PC-9 (cell line): ENCODE measurements around the gene PTPN2.

Experiments used
- EZH2 ChIP-seq: fragments of 200-600 bp; sonication (generic); IDR thresholded peaks from 2 replicates; pipeline ENCODE4 v1.8.0; 2017; ENCODE audit warnings: antibody characterized with exemption, low read depth
- TF ChIP-seq, protein P1 (sequence below): fragments of 200-600 bp; sonication (generic); conservative IDR thresholded peaks from 2 replicates; pipeline ENCODE4 v1.6.1; 2017; ENCODE audit warnings: mixed run types, antibody characterized with exemption, mild to moderate bottlenecking, moderate library complexity

DNA sequence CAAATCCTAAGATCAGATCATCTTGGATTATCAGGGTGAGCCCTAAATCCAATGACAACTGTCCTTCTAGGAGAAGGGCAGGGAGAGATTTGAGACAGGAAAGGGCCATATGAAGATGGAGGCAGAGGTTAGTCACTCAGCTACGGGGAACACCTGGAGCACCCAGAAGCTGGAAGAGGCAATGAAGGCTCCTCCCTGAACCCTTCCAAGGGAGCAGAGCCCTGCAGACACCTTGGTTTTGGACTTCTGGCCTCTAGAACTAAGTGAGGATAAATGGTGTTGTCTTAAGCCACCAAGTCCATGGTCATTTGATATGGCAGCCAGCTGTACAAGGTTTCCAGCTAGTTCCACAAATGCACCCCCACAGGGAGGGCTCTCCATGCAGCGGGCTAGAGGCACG, 6.9 kb upstream of the PTPN2 start:
- TF ChIP-seq, protein P1, sequence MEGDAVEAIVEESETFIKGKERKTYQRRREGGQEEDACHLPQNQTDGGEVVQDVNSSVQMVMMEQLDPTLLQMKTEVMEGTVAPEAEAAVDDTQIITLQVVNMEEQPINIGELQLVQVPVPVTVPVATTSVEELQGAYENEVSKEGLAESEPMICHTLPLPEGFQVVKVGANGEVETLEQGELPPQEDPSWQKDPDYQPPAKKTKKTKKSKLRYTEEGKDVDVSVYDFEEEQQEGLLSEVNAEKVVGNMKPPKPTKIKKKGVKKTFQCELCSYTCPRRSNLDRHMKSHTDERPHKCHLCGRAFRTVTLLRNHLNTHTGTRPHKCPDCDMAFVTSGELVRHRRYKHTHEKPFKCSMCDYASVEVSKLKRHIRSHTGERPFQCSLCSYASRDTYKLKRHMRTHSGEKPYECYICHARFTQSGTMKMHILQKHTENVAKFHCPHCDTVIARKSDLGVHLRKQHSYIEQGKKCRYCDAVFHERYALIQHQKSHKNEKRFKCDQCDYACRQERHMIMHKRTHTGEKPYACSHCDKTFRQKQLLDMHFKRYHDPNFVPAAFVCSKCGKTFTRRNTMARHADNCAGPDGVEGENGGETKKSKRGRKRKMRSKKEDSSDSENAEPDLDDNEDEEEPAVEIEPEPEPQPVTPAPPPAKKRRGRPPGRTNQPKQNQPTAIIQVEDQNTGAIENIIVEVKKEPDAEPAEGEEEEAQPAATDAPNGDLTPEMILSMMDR, result no peak
- TF ChIP-seq EZH2, result no peak
